Measurements from ENCODE around the gene MSL2.
"Not testable (repeated sequence)": the region's sequence is repeated elsewhere in the genome, so short reads cannot be mapped to it uniquely, and the experiment has no call there.

MSL2 gene

DNA sequence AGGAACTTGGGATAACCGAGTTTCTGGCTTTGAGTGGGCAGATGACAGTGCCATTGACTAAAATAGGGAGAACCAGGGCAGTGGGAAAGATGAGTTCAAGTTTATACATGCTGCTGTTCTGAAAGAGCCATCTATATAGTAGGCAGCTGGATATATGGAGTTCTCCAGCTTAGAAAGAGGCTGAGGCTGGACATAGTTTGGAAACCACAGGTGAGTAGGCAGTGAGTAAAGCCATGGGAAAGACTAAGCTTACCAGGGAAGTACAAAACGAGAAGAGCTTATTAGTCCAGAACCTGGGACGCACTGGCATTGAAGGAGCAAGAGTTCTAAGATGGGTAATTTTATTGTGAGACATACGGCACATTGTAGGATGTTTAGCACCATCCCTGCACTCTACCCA lies 54.2 kb downstream of the MSL2 start:
- no peak for DNase-seq

DNA sequence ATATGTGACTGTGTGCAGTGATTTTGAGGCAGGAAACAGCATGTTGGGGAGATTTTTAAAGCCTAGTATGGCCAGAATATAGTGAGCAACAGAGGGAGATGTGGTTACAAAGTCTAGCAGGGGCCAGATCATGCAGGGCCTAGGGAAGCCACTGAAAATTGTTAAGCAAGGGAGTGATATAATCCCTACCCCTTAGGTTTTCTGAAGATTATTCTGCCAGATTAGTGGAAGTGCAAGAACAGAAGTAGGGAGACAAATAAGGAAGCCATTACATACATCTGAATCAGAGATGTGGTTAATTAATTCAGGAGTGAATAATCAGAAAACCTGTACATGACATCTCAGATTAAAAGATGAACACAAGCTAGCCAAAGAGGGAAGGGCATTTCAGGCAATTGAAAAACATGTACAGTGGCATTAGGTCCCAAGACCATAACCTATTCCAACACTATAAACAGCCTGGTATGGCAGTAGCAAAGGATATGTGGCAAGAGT lies 54.8 kb downstream of the MSL2 start:
- no peak for DNase-seq

DNA sequence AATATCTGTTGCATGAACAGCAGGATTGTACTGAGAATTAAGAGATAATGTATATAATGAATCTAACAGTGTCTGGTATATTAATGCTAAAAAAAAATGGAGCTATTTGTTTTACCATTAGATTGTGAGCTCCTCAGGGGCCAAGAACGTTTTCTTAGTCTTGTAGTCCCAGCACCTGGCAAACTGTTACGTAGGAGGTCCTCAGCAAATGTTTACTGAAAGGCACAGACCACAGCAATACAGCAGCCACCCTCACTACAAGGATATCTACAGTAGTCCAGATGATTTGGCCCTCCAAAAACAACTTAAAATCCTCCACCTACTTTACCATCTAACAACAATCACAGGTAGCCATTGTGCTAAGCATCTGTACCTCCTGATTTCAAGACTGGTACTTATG lies 59.7 kb downstream of the MSL2 start:
- no peak for DNase-seq

DNA sequence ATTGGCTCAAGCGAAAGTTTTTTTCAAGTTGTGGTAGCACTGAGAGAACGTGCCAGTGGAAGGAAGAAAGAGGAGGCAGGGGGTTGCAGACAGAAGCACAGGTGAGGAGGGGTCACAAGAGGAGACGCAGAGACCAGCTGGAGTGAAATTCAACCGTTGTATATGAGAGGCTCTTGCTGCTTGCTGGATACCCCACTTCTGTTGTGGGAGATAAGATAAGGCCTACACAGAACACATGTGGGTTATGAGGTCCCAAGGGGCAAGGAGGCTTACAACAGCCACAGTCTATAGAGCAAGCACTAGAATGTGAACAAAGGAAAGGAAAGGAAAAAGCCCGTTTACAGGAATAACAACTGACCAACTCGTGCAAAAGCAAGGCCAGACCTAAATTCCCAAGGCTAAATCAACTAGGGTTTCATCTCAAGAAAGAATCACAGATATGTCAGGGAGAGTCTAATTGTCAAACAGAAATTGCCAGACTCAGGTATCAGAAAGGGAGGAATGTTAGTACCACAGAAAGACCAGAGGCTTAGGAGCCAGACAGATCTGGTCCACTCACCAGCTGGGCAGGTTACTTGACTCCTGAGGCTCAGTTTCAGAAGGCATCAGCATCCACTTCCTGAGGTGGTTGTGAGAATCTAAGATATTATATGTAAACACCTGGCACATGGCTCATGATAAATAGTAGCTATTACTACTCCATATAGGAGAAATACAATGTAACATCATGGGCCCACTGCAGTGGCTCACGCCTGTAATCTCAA lies 60.9 kb downstream of the MSL2 start:
- no peak for DNase-seq

DNA sequence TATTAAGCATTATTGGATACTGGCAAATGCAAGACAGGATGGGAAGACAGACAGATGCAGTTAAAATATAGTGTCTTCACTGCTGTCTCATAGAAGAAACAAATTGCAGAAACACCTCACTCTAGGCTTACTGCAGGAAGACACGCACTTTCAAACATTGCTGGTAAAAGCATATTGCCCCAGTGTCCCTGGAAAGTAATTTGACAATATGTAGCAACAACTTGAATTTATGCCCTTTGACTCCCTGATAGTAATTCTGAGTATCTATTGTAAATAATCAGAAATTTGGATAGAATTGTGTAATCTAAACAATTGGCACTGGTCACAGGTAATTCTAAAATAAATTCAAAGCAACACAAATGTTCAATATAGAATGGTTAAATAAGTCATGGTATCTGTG lies 62.0 kb downstream of the MSL2 start:
- no peak for DNase-seq

DNA sequence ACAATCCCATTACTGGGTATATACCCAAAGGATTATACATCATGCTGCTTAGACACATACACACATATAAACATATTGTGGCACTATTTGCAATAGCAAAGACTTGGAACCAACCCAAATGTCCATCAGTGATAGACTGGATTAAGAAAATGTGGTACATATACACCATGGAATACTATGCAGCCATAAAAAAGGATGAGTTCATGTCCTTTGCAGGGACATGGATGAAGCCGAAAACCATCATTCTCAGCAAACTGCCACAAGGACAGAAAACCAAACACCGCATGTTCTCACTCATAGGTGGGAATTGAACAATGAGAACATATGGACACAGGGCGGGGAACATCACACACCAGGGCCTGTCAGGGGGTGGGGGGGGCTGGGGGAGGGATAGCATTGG lies 64.5 kb downstream of the MSL2 start:
- DNase-seq = not testable (repeated sequence)

DNA sequence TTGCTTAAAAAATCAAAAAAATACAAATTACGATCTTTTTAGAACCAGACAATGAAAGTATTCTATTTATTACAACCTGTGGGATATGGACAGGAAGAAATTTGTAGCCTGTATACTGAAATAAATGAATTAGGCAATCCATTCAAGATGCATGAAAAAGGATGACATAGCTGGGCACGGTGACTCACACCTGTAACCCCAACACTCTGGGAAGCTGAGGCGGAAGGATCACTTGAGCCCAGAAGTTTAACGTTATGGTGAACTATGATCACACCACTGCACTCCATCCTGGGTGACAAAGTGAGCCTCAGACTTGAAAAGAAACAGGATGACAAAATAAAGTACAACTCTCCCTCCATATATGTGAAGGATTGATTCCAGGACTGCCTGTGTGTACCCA lies 74.1 kb downstream of the MSL2 start:
- no peak for DNase-seq

DNA sequence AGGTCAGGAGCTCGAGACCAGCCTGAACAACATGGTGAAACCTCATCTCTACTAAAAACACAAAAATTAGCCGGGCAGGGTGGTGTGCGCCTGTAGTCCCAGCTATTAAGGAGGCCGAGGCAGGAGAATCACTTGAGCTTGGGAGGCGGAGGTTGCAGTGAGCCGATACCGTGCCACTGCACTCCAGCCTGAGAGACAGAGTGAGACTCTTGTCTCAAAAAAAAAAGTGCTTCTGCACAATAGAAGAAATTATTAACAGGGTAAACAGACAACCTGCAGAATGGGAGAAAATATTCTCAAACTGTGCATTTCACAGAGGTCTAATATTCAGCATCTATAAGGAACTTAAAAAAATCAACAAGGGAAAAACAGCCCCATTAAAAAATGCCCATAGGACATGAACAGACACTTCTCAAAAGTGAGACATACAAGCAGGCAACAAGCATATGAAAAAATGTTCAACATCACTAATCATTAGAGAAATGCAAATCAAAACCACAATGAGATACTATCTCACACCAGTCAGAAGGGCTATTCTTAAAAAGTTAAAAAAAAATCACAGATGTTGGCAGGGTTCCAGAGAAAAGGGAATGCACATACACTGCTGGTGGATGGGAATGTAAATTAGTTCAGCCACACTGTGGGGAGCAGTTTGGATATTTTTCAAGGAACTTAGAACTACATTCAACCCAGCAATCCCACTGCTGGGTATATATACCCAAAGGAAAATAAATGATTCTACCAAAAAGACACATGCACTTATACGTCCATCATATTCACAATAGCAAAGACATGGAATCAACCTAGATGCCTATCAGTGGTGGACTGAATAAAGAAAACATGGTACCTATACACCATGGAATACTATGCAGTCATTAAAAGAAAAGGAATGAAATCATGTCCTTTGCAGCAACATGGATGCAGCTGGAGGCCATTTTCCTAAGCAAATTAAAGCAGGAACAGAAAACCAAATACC lies 75.5 kb downstream of the MSL2 start:
- no peak for DNase-seq

DNA sequence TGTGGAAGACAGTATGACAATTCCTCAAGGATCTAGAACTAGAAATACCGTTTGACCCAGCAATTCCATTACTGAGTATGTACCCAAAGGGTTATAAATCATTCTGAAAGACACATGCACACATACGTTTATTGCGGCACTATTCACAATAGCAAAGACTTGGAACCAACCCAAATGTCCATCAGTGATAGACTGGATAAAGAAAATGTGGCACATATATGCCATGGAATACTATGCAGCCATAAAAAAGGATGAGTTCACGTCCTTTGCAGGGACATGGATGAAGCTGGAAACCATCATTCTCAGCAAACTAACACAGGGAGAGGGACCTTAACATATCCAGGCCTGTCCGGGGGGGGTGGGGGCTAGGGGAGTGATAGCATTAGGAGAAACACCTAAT lies 76.4 kb downstream of the MSL2 start:
- DNase-seq = not testable (repeated sequence)

DNA sequence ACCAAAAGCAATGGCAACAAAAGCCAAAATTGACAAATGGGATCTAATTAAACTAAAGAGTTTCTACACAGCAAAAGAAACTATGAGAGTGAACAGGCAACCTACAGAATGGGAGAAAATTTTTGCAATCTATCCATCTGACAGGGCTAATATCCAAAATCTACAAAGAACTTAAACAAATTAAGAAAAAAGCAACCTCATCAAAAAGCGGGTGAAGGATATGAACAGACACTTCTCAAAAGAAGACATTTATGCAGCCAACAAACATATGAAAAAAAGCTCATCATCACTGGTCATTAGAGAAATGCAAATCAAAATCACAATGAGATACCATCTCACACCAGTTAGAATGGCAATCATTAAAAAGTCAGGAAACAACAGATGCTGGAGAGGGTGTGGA lies 76.8 kb downstream of the MSL2 start:
- DNase-seq = not testable (repeated sequence)

DNA sequence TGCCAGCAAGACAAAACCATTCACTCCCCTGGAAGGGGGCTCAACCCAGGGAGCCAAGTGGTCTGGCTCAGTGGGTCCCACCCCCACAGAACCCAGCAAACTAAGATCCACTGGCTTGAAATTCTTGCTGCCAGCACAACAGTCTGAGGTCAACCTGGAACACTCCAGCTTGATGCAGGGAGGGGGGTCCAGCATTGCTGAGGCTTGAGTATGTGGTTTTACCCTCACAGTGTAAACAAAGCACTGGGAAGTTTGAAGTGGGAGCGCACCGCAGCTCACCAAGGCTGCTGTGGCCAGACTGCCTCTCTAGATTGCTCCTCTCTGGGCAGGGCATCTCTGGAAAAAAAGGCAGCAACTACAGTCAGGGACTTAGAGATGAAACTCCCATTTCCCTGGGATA lies 81.7 kb downstream of the MSL2 start:
- no peak for DNase-seq

DNA sequence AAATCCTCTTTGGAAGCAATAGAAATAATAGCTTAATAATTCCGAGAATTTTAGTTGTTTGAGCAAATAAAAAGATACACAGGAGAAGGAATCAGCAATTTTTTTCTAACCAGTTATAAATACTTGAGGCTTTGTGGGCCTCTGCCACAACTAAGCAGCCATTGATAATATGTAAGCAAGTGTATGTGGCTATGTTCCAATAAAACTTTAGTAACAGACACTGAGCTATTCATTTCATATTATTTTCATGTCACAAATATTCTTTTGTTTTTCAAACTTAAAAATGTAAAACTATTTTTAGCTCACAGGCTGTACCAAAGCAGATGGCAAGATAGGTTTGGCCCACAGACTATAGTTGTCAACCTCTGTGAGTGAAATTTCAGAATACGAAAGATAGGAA lies 85.7 kb downstream of the MSL2 start:
- no peak for DNase-seq

DNA sequence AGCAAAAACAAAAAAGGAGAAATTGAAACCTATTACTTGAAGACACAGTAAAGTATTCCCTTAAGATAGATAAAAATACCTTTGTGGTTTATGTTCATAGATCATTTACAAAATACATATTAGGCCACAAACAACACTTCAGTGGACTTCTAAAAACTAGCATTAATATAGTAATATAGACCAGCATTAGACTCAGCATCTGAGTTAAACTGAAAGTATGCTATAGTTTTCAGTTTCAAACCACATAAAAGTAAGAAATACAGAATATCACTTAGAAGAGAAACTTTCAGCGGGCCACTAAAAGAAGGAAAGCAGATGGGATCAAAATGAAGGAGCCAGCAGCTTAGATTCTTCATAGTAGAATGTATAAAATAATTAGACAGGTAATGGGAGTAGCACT lies 86.6 kb downstream of the MSL2 start:
- no peak for DNase-seq

DNA sequence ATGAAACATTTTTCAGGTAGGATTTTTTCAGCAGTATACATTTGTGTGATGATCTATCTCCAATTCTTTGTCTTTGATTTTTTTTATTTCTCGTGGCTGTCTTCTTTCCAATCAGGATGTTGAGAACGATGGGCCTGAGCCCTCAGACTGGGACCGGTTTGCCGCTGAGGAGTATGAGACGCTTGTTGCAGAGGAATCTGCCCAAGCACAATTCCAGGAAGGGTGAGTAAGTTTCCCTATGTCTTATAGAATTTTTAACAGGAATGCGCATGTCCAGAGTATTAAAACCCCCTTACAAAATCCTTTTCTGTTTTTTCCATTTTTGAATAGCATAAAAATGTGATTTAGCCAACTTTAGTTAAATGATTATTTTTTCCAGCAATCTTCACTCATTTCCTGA lies 90.0 kb downstream of the MSL2 start:
- DNase-seq = no peak

DNA sequence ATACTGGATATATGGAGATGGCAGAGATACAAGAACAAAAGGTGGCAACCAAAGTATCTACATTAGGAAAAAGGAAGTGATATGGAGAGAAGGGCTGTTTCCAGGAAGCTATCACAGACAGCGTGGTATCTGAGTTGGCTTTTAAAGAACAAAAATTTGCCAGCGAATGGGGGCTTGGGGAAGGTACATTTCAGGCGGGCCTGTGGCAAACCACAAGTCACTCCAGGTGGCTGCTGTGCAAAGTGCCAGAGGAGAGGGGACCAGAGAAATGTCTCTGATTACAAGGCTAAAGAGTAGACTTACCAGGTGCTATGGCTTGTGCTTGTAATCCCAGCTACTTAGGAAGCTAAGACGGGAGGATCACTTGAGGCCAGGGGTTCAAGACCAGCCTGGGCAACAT lies 91.1 kb downstream of the MSL2 start:
- no peak for DNase-seq
